Suprapubic skin (tissue), 3 donors: ENCODE measurements around the gene PLEKHH1.

Experiments
- EP300 ChIP-seq: sonication (generic); formaldehyde crosslinking; IDR thresholded peaks from one replicate; pipeline ENCODE4 v1.6.1; 2017; ENCODE audit warnings: antibody characterized with exemption
- POLR2A ChIP-seq, 2 donors: fragments of 450-650 bp; IDR thresholded peaks; one replicate each; pipeline ENCODE4 v1.6.1; 2017; ENCODE audit warnings: antibody characterized with exemption in 2 of 2, mild to moderate bottlenecking in 2 of 2, moderate library complexity in 2 of 2
- TF ChIP-seq, protein P1 (sequence below), 2 donors: fragments of 200-600 bp in 1 of 2; fragments of 450-650 bp in 1 of 2; sonication (generic) in 1 of 2; IDR thresholded peaks; one replicate each; pipeline ENCODE4 v1.5.1; 2016 to 2019; ENCODE audit warnings: antibody characterized with exemption in 2 of 2, mild to moderate bottlenecking in 1 of 2, moderate library complexity in 1 of 2

DNA sequence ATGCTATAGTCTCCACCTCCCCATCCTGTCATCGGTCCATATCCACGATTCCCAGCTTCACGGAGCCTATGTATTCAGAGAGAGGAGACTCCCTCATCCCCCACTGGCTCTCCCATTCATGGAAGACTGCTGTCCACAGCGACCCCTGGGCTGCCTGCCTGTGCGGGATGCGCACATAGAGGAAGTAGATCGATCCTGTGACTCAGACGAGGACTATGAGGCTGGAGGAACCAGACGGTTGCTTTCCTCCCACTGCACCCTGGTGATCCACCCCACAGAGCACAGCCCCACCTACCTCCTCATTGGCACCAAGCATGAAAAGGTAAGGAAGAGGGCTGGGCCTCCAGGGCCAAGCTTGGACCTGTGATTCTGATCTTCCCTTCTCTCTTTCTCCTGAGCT lies 42.6 kb downstream of the PLEKHH1 start:
- TF ChIP-seq, protein P1, sequence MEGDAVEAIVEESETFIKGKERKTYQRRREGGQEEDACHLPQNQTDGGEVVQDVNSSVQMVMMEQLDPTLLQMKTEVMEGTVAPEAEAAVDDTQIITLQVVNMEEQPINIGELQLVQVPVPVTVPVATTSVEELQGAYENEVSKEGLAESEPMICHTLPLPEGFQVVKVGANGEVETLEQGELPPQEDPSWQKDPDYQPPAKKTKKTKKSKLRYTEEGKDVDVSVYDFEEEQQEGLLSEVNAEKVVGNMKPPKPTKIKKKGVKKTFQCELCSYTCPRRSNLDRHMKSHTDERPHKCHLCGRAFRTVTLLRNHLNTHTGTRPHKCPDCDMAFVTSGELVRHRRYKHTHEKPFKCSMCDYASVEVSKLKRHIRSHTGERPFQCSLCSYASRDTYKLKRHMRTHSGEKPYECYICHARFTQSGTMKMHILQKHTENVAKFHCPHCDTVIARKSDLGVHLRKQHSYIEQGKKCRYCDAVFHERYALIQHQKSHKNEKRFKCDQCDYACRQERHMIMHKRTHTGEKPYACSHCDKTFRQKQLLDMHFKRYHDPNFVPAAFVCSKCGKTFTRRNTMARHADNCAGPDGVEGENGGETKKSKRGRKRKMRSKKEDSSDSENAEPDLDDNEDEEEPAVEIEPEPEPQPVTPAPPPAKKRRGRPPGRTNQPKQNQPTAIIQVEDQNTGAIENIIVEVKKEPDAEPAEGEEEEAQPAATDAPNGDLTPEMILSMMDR (IDR thresholded peaks at IDR 0.05): no peak
- no peak for TF ChIP-seq POLR2A (IDR thresholded peaks at IDR 0.05)
- TF ChIP-seq EP300: no peak
